GM10847 (cell line): ENCODE data around the gene CYFIP1.

Experiments
- POLR2A ChIP-seq: IDR thresholded peaks from 2 replicates; pipeline ENCODE4 v1.6.1; 2011; ENCODE audit not compliant: insufficient read length; ENCODE audit errors: extremely low read depth

The CYFIP1 gene

DNA sequence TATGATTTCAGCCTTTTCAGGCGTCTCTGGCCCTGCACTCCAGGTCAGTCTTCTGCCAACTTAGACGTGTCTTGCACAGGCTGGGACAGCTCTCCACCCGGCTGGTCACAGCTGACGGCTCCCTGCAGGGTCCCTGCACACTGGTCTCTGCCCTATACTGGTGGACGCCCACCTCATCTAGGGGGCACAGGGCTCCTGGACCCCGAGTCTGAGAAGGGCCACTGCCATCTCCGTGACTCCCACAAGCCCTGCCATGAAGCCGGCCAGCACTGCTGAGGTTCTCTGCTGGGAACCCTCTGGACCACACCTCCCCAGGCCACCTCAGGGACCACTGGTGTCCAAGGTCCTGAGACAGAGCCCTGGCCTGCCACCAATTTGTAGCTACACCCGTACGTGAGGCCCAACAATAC is 40.5 kb downstream of the CYFIP1 start:
- no peak for TF ChIP-seq POLR2A

DNA sequence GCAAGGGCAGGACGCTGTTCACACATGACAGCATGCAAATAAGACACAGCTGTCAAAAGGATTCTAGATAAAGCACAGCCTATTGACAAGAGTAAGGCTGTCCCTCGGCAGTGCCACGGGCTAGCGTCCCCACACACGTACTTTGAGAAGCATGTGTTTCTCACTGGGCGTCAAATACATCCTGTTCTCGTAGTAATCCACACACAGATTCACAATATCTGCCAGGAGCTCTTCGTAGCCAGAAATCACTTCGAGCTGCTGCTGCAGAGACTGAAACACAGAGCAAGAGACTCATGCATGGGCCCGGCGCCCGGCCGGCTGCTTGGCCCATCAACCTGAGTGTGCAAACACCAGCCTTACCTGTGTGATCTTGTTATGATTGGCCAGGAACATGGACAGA is 41.1 kb downstream of the CYFIP1 start:
- TF ChIP-seq POLR2A = no peak

DNA sequence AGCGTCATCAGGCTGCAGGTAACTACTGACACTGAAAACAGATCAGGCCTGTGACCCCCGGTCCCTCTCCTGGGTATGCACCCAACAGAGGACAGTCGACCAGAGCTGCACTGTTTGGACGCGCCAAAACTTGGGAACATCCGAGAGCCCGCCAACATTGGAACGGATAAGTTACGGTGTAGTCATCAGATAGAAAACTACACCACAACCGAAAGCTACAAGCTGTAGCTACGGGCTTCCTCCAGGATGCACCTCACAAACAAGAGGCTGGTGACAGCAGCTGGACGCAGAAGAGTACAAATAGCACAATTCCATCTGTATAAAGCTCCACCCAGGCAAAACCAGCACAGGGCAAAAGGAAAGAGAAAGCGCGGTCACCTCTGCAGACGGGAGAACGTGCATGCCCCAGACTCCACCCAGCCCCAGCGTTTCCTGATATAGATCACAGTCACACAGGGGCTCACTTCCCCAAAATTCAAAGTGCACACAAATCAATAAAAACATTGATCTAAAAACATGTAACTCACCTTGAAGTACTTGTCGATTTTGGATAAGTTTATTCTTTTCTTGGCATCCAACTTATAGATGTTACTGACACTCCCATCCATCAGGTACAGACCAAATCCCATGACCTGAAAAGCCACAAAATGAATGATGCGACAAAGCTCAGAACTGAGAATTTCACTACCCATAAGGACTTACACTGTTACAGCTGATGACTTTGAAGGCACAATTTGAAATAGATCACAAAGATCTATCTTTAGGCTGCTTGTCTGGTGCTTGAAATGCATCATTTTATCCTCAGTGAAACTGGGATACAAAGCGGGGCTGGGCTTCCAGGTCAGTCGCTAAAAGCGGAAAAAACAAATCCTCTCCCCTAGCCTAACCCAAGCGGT is 43.3 kb downstream of the CYFIP1 start:
- no peak for TF ChIP-seq POLR2A

DNA sequence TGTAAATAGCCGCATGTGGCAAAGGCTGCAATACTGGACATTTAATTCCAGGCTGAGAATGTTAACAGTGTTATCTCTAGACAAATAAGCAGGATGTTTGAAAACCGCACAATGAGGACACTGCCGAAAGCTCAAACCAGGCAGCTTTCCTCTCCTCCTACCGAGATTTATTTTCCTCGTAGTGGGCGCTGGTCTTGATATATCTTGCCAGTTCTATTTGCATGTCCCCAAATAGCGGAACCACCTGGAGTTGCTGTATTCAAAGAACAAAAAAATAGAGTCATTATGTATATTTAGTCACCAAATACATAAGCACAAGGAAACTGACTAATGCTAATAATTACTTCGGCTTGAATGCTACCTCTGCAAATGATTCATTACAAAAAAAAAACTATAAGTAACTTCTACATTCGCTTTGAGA is 46.5 kb downstream of the CYFIP1 start:
- no peak for TF ChIP-seq POLR2A

DNA sequence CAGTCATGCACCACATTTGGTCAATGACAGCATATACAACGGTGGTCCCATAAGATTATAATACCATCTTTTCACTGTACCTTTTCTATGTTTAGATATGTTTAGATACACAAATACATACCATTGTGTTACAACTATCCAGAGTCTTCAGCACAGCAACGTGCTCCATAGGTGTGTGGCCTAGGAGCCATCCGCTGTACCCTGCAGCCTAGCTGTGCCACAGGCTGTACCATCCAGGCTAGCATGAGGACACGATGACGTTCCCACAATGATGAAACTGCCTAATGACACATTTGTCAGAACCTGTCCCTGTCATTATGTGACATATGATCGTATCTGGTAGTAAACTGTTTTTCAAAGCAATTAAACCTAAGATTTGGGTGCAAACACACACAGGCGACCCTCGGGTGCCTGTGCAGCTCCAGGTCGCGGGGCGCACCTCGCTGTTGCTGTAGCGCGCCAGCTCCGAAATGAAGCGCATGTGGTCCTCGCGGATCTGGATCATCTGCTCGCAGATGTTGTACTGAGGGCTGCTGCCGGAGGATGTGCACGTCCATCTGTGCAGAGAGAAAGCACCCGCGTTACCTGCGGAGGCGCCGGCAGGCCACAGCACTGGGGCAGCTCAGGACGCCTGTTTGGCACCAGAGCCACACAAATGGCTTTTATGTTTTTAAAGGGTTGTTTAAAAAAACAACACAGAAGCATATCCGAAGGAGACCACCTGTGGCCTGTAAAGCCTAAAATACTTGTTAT is 48.2 kb downstream of the CYFIP1 start:
- TF ChIP-seq POLR2A = no peak

DNA sequence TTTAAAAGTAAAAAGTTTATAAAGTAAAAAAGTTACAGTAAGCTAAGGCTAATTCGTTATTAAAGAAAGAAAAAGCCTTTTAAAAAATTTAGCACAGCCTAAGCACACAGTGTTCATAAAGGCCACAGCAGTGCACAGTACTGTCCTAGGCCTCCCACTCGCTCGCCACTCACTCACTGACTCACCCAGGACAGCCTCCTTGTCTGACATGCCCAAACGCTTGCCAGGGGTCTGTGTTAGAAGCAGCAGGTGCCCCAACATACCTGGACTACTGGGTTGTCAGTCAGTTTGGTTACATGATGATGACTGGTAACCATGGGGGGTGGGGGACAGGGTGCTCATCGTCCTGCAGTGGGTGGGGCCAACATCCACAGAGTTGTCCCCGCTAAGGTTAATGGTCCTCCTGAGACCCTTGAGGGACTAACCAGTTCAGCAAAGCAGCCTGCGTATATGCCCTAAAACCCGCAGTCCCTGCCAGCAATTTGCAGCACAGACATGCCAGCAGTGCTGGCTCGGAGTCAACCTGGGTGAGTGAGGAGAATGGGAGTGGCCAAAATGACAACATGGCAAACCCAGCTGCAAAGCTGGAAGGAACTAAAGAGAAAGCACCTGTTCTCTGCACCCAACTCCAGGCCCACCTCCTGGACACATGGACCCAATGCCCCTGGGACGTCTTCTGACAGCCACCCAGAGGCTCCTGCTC is 49.2 kb downstream of the CYFIP1 start:
- TF ChIP-seq POLR2A = no peak

DNA sequence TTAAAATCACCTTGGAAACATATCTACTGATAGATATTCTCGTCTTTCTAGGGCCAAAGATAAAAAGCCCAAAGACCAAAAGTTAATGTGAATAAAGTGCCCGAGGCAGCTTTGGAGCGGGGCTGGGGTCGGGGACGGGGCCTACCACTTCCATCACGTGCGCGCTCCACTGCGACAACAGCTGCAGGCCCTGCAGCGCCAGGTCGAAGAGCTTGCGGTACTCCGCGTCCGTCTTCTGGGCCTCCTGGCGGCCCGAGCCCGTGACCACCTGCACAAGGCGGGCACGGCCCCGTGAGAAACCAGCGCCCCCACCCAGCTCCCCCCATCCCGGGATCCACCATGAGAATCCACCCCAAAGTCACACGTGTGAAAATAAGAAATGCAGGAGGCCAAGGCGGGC is 52.4 kb downstream of the CYFIP1 start:
- no peak for TF ChIP-seq POLR2A

DNA sequence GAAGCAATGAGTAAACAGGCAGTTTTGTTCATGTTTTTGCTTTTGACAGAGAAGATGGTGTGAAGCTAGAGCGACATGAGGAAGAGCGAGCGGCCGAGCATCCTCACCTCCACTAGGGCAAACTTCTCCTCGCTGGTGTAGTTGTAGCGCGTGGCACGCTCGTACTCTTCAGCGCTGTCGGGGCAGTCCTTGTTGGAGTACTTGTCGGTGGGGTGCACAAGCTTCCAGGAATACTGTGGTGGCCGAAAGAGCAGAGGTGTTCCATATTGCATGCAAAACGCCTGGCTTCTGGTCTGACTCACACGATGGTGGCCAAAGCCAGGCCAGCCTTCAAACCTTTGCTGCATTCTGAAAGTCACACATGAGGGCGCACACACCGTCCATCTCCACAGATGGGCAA is 54.3 kb downstream of the CYFIP1 start:
- no peak for TF ChIP-seq POLR2A

DNA sequence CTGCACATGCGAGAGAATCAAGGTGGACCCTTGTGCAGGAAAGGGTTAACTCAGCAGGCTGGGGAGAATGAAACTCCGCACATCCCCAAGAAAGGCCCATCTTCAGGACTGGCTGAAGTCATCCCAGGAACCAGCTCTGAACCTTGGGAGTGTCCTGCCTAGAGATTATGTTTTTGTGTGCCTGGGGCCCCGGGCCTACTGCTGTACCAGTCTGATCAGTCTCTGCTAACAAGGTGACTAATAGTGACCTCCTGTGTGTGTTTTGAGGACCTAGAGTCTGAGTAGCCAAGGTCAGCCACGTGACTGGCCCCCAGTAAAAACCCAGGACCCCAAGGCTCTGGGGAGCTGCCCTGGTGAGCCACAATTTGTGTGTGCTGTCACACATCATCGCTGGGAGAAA is 58.2 kb downstream of the CYFIP1 start:
- no peak for TF ChIP-seq POLR2A

DNA sequence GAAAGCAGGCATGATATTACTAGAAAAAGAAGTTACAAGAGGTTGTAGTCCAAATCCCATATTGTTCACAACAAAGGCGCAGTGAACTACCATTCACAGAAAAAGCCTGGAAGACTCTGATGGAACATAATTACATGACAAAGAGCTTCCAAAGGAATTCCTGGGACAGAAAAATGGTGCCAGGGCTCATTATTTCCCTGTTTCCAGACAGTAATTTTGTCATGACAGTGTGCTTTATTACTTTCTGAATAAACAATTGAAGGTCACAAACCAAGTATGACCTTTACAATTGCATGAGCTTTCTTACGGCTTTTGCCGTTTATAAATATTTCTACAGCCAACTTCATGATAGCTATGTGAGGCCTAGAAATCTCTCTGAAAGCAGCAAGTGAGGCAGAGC is 61.0 kb downstream of the CYFIP1 start:
- TF ChIP-seq POLR2A = no peak

DNA sequence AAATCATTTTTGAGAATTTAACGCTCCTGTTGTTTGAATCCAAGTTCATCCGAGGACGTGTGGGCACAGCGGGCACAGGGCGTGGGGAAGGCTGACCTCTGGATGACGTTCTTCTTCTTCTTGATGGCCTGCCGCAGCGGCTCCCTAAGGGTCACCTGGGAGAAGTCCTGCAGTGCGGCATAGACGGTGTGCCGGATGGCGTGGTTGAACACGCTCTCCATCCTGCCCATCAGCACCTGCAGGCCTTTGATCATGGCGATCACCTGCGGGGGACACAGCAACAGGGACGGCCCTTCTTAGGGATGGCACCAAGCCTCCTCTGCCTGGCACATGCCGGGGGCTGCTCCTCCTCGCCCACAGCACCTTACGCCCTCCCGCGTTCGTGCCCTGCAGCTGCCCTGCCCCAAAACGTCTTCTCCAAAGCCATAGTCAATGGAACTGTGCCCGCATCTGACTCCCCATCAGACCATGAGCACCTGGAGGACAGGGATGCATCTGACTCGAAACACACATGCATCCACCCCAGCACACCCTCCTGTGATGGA is 61.5 kb downstream of the CYFIP1 start:
- TF ChIP-seq POLR2A = no peak

DNA sequence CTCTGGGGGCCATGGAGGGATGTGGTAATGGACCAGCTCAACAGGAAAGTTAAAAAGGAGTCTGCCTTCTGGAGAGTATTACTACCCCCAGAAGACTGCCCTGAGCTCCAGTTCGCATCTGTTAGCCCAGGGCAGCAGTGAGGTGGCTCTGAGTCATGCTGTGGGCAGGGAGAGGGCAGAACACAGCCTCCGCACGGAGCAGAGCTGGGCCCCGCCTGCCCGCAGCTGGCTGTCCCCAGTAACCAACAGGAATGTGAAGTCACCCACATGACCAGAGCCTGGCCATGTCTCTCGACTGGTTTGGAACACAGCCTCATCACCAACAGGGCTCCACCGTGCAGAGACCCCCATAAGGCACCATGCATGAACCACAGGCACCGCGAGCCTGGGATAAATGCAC is 62.1 kb downstream of the CYFIP1 start:
- no peak for TF ChIP-seq POLR2A

DNA sequence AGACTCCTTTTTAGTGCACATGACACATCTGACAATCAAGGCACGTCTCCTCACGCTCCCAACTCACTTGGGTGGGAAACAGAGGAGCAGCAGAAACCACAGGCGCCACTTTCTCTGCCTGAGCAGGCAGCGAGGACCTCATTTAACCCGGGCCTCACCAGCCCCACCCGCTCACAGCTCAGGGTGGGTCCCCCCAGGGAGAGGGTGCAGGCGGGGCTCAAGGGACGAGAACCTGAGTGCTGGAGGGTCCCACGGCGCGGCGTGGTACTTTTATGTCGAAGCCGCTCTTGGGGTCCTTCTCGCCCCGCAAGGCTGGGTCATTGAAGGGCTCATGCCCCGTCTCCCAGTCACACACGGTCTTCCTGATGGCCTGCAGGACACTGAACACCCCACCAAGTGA is 62.6 kb downstream of the CYFIP1 start:
- TF ChIP-seq POLR2A = no peak

DNA sequence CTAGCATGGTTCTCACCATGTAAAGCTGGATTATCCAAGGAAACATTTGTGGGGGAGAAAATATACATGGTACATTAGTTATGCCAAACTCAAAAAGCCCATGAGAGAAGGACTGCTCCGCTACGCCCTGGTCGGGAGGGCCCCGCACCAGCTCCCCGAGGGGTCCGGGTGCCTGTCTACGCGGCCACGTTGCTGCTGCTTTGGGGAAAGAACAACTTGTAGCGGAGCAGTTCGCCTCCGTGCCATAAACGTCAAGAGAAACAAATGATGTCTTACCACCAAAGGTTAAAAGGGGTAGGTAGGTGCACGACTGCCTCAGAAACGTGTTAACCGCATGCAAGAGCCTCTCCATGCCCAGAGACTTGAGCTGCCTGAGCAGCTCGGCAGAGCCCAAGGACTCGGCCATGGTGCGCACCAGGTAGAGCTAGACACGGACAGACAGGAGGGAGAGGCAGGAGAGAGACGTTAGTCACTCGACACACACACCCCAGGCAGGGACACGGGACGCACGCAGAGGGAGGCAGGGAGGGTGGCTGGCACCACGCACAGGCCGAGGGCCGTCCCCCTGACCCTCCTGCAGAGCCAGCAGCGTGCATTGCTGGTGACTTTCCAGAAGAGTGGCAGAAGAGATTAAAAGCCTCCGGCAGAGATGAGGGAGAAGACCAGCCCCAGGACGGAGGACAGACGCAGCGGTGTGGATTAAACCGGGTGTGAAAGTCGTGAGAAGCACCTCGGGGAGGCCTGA is 63.4 kb downstream of the CYFIP1 start:
- no peak for TF ChIP-seq POLR2A
